ENCODE results near the gene IQCF2. TPM values are rescaled to one million over a fixed set of nuclear protein-coding genes. Genes with fewer than 3 reads are reported as not detected.

The IQCF2 gene
- polyA plus RNA-seq, 3 donors: not detected

DNA sequence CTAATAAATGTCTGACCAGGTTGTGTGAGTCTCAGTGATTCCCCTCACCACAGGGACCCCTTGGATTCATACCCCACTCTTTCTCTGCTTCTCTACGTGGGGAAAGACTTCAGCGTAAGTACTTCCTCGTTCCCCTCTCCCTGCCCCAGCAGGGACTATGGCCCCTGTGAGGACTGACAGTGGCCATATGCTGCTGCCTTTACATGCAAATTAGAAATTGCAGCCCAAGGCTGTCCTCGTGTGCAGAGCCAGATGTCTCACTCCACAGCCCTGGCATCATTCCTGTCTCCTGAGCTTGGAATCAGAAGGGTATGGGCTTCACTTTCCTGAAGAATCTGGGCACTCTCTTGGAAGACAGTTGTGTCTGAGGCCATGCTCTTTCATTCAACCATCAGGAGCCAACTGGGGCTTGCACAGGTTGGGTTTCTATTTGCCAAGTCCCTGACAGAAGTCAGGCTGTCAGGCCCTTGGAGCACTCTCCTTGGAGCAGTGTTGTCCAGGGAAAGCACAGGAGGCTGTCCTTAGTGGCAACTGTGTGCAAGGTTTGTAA is 30.5 kb upstream of the IQCF2 start:
- H3K4me1 Mint-ChIP-seq: no peaks in the 10 kb centered on the region
- DNase-seq: no peak
- peaks cover 6 to 23% (median 15%) of the 10 kb centered on the region in 3 donors for H3K27me3 Mint-ChIP-seq (ENCODE audit: low read depth in 3 of 3)
- Histone ChIP-seq H3K27me3 (ENCODE audit: control insufficient read depth in 2 of 2, insufficient read depth in 2 of 2, low read length in 2 of 2) (no peaks in the 10 kb centered on the region), H3K4me1 (ENCODE audit: control insufficient read depth in 1 of 2, insufficient read depth in 2 of 2, low read length in 2 of 2) (no peaks in the 10 kb centered on the region), H3K79me2 (ENCODE audit: insufficient read depth, low read length) (no peaks in the 10 kb centered on the region), H4K20me1 (ENCODE audit: insufficient read depth, low read length) (no peaks in the 10 kb centered on the region), H3K4me2 (replicated peaks; ENCODE audit: extremely low read depth, low read length, poor library complexity, severe bottlenecking) (no peak overlapping the region), H3K36me3 (replicated peaks in 1 of 2; ENCODE audit: control insufficient read depth in 1 of 2, insufficient read depth in 2 of 2, low read length in 2 of 2) (no peaks in the 10 kb centered on the region), H3K9ac (ENCODE audit: insufficient read depth, low read length, poor library complexity, severe bottlenecking) (no peak overlapping the region), H3K27ac (ENCODE audit: low read depth in 1 of 2, low read length in 2 of 2) (no peak overlapping the region), H2AFZ (ENCODE audit: insufficient read depth, low read depth, low read length, poor library complexity, severe bottlenecking) (no peak overlapping the region), H3K4me3 (replicated peaks in 1 of 3; ENCODE audit: low read depth in 2 of 3, low read length in 3 of 3) (no peak overlapping the region), H3K9me3 (replicated peaks in 1 of 2; ENCODE audit: control insufficient read depth in 1 of 2, insufficient read depth in 1 of 2, low read length in 2 of 2) (peaks cover 16 to 20% of the 10 kb centered on the region in 2 donors)
- 66% methylated on average over 4 of the region's 4 CpGs for WGBS (ENCODE audit: insufficient coverage)
- H3K9me3 Mint-ChIP-seq: peaks cover 17 to 32% (median 25%) of the 10 kb centered on the region in 7 donors
- H3K36me3 Mint-ChIP-seq: no peaks in the 10 kb centered on the region
- H3K4me3 Mint-ChIP-seq: no peak overlapping the region
- TF ChIP-seq, protein P1, sequence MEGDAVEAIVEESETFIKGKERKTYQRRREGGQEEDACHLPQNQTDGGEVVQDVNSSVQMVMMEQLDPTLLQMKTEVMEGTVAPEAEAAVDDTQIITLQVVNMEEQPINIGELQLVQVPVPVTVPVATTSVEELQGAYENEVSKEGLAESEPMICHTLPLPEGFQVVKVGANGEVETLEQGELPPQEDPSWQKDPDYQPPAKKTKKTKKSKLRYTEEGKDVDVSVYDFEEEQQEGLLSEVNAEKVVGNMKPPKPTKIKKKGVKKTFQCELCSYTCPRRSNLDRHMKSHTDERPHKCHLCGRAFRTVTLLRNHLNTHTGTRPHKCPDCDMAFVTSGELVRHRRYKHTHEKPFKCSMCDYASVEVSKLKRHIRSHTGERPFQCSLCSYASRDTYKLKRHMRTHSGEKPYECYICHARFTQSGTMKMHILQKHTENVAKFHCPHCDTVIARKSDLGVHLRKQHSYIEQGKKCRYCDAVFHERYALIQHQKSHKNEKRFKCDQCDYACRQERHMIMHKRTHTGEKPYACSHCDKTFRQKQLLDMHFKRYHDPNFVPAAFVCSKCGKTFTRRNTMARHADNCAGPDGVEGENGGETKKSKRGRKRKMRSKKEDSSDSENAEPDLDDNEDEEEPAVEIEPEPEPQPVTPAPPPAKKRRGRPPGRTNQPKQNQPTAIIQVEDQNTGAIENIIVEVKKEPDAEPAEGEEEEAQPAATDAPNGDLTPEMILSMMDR (IDR thresholded peaks at IDR 0.05): no peak
- no peak overlapping the region for H3K27ac Mint-ChIP-seq
- intact Hi-C loops (cut with micrococcal nuclease): no loop called here

DNA sequence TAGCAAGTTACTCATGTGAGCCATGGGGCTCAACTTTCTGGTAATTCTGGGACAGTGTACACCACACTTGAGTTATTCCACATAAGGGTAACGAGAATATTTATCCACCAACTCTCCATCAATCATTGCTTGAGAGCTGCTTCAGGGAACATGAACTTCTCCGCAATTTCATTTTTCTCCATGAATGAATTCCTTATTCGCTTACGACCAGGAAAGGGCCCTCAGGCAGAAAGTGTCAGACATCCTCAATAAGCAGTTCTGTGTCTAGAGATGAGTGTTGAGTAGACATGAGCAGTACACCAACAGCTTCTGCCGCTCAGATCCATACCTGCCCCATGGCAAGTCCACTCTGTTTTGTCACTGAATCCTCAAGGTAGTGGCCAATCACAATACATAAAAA is 24.8 kb upstream of the IQCF2 start:
- H3K4me3 Mint-ChIP-seq: no peak overlapping the region
- TF ChIP-seq, protein P1 (IDR thresholded peaks at IDR 0.05): no peak
- H3K27me3 Mint-ChIP-seq (ENCODE audit: low read depth in 3 of 3): peaks cover 8 to 28% (median 17%) of the 10 kb centered on the region in 3 donors
- H3K4me1 Mint-ChIP-seq: no peaks in the 10 kb centered on the region
- H3K79me2 ChIP-seq (ENCODE audit: insufficient read depth, low read length): no peaks in the 10 kb centered on the region
- H4K20me1 ChIP-seq (ENCODE audit: insufficient read depth, low read length): no peaks in the 10 kb centered on the region
- H3K4me3 ChIP-seq (replicated peaks in 1 of 3; ENCODE audit: low read depth in 2 of 3, low read length in 3 of 3): no peak overlapping the region
- no peaks in the 10 kb centered on the region for H3K9me3 ChIP-seq (replicated peaks in 1 of 2; ENCODE audit: control insufficient read depth in 1 of 2, insufficient read depth in 1 of 2, low read length in 2 of 2)
- H3K9me3 Mint-ChIP-seq: peaks cover 0 to 12% (median 5%) of the 10 kb centered on the region in 7 donors
- intact Hi-C loops (cut with micrococcal nuclease): no loop called here
- H3K4me2 ChIP-seq (replicated peaks; ENCODE audit: extremely low read depth, low read length, poor library complexity, severe bottlenecking): no peak overlapping the region
- H3K36me3 Mint-ChIP-seq: no peaks in the 10 kb centered on the region
- no peaks in the 10 kb centered on the region for H3K4me1 ChIP-seq (ENCODE audit: control insufficient read depth in 1 of 2, insufficient read depth in 2 of 2, low read length in 2 of 2)
- H3K36me3 ChIP-seq (replicated peaks in 1 of 2; ENCODE audit: control insufficient read depth in 1 of 2, insufficient read depth in 2 of 2, low read length in 2 of 2): no peaks in the 10 kb centered on the region
- H3K27me3 ChIP-seq (ENCODE audit: control insufficient read depth in 2 of 2, insufficient read depth in 2 of 2, low read length in 2 of 2): no peaks in the 10 kb centered on the region
- WGBS (ENCODE audit: insufficient coverage): 60% methylated on average over 1 of the region's 5 CpGs
- H3K9ac ChIP-seq (ENCODE audit: insufficient read depth, low read length, poor library complexity, severe bottlenecking): no peak overlapping the region
- no peak overlapping the region for H3K27ac Mint-ChIP-seq
- H3K27ac ChIP-seq (ENCODE audit: low read depth in 1 of 2, low read length in 2 of 2): no peak overlapping the region
- H2AFZ ChIP-seq (ENCODE audit: insufficient read depth, low read depth, low read length, poor library complexity, severe bottlenecking): no peak overlapping the region
- DNase-seq: no peak

Data from CD14-positive monocyte (primary cell).